Activated CD4-positive, alpha-beta T cell treated with anti-CD3 and anti-CD28 coated beads for 36 hours (primary cell): ENCODE measurements around the gene PUSL1. TPM values are rescaled to one million over a fixed set of nuclear protein-coding genes. Genes with fewer than 3 reads are reported as not detected.

Experiments used
- ATAC-seq: fragments of 200-7000 bp; cut with Tn5 transposase; one replicate; pipeline ENCODE4 v1.10.0; 2021; ENCODE audit warnings: mild to moderate bottlenecking, moderate library complexity
- CTCF ChIA-PET: fragments of 350-600 bp; sonication (Branson Sonifier 250); formaldehyde crosslinking; loops from one replicate; lab custom pipeline; 2021; ENCODE audit warnings: antibody characterized with exemption; lab: Charles Lee
- POLR2A ChIA-PET: fragments of 350-600 bp; sonication (Branson Sonifier 250); formaldehyde crosslinking; loops from one replicate; lab custom pipeline; 2021; ENCODE audit warnings: antibody characterized with exemption, inconsistent platforms; lab: Charles Lee
- DNase-seq: peaks from one replicate; pipeline ENCODE4 v3.0.0-alpha.2; 2020
- H3K27ac Mint-ChIP-seq: one replicate; pipeline ENCODE4 v1.8.0; 2021; ENCODE audit warnings: mixed read lengths
- H3K27me3 Mint-ChIP-seq: one replicate; pipeline ENCODE4 v1.8.0; 2021; ENCODE audit warnings: mixed read lengths
- H3K36me3 Mint-ChIP-seq: one replicate; pipeline ENCODE4 v1.8.0; 2021; ENCODE audit warnings: low read depth, mixed read lengths
- H3K4me1 Mint-ChIP-seq: one replicate; pipeline ENCODE4 v1.8.0; 2021; ENCODE audit warnings: mixed read lengths
- H3K4me3 Mint-ChIP-seq: one replicate; pipeline ENCODE4 v1.8.0; 2021; ENCODE audit warnings: mild to moderate bottlenecking, moderate library complexity, mixed read lengths
- H3K9me3 Mint-ChIP-seq: one replicate; pipeline ENCODE4 v1.8.0; 2021; ENCODE audit warnings: low read depth, mixed read lengths
- intact Hi-C, 2 experiments: fragments of 100-400 bp; cut with DNase I in 1 of 2; cut with micrococcal nuclease in 1 of 2; formaldehyde crosslinking; loops; one replicate each; pipeline versions ENCODE4 v1.14.2 to v1.15.1; 2022 to 2024; cut with DNase I, micrococcal nuclease
- total RNA-seq, 2 experiments: library from RNA; stranded (reverse); gene quantifications; one replicate each; pipeline ENCODE4 v1.2.3, GENCODE V29; 2021

The PUSL1 gene
- total RNA-seq, 2 experiments from 2014 or later: 13.7 to 18.0 TPM

DNA sequence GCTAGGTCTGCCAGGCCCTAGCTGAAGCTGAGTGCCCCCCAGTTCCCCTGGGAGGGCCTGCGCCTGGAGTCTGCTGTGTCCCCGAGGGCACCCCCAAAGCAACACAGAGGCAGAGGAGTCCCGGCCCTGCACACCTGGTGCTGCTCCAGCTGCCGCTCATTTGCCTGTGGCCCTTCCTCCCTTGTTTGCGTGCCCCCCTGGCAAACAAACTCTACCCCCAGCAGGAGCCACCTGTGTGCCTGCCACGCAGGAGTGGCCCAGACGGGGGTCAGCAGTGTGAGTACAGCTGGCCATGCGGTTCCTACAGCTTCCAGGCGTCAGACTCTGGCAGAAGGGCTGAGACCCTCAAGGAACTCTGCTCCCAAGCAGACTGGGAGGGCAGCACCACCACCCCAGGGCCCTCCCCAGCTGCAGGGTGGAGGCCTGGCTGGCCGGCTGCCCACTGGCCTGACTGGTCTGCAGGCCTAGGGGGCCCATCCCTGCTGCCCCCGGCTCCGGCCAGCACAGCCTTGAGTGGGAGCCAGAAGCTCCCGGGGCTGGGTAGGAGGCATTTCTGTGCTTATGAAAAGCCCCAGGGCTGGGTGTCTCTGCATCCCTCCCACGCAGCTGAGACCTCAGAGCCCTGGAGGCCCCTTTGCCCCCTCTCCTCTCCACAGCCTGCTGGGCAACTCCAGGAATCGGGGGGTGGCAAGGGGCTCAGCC, 22.1 kb downstream of the PUSL1 start:
- ATAC-seq (no peak), DNase-seq (no peak)
- CTCF ChIA-PET: no interaction called here
- Mint-ChIP-seq H3K27me3 (no peaks in the 10 kb centered on the region), H3K4me3 (no peak overlapping the region), H3K27ac (no peak overlapping the region), H3K9me3 (no peaks in the 10 kb centered on the region), H3K4me1 (peaks cover 6% of the 10 kb centered on the region), H3K36me3 (no peaks in the 10 kb centered on the region)
- intact Hi-C loops: no loop called here
- POLR2A ChIA-PET: no interaction called here

- intact Hi-C loops: no loop called here
- POLR2A ChIA-PET: interaction anchor here (0.6 kb wide), 1 partner anchor 15 kb away, joined by 3 read pairs; no protein-coding TSS in a partner anchor
- no peaks in the 10 kb centered on the region for H3K36me3 Mint-ChIP-seq
- H3K4me1 Mint-ChIP-seq: peaks cover under 1% of the 10 kb centered on the region
- CTCF ChIA-PET: no interaction called here
- H3K9me3 Mint-ChIP-seq: no peaks in the 10 kb centered on the region
- no peak for DNase-seq
- H3K27me3 Mint-ChIP-seq: no peaks in the 10 kb centered on the region
- no peak within 1 kb of the TSS for H3K27ac Mint-ChIP-seq
- H3K4me3 Mint-ChIP-seq: no peak within 1 kb of the TSS
- ATAC-seq: no peak
These were observed 22.9 kb downstream of the PUSL1 start, which contains the start of gene TAS1R3 for GRCh38 chr1:1331068-1331965. Gene TAS1R3, plus strand, starts transcription at chr1:1331280. Its CDS starts 66 bp downstream, at chr1:1331346.

- no peak for DNase-seq
- ChIA-PET CTCF (no interaction called here), POLR2A (no interaction called here)
- H3K36me3 Mint-ChIP-seq: no peaks in the 10 kb centered on the region
- H3K27me3 Mint-ChIP-seq: no peaks in the 10 kb centered on the region
- H3K27ac Mint-ChIP-seq: no peak overlapping the region
- no peaks in the 10 kb centered on the region for H3K4me1 Mint-ChIP-seq
- intact Hi-C loops: no loop called here
- no peak for ATAC-seq
- H3K9me3 Mint-ChIP-seq: no peaks in the 10 kb centered on the region
- no peak overlapping the region for H3K4me3 Mint-ChIP-seq
These were observed 23.8 kb downstream of the PUSL1 start for GRCh38 chr1:1332031-1332755.

DNA sequence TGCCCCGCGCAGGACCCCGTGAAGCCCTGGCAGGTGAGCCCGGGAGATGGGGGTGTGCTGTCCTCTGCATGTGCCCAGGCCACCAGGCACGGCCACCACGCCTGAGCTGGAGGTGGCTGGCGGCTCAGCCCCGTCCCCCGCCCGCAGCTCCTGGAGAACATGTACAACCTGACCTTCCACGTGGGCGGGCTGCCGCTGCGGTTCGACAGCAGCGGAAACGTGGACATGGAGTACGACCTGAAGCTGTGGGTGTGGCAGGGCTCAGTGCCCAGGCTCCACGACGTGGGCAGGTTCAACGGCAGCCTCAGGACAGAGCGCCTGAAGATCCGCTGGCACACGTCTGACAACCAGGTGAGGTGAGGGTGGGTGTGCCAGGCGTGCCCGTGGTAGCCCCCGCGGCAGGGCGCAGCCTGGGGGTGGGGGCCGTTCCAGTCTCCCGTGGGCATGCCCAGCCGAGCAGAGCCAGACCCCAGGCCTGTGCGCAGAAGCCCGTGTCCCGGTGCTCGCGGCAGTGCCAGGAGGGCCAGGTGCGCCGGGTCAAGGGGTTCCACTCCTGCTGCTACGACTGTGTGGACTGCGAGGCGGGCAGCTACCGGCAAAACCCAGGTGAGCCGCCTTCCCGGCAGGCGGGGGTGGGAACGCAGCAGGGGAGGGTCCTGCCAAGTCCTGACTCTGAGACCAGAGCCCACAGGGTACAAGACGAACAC, 24.5 kb downstream of the PUSL1 start:
- Mint-ChIP-seq H3K4me3 (no peak overlapping the region), H3K36me3 (no peaks in the 10 kb centered on the region), H3K4me1 (no peaks in the 10 kb centered on the region), H3K27me3 (no peaks in the 10 kb centered on the region), H3K9me3 (no peaks in the 10 kb centered on the region), H3K27ac (no peak overlapping the region)
- ATAC-seq (no peak), DNase-seq (no peak)
- intact Hi-C loops: no loop called here
- ChIA-PET POLR2A (no interaction called here), CTCF (no interaction called here)

GRCh38 chr1:1333551-1334241, 25.3 kb downstream of the PUSL1 start:
- intact Hi-C loops: no loop called here
- no peak overlapping the region for H3K27ac Mint-ChIP-seq
- ATAC-seq: no peak
- DNase-seq: no peak
- H3K9me3 Mint-ChIP-seq: no peaks in the 10 kb centered on the region
- no peak overlapping the region for H3K4me3 Mint-ChIP-seq
- H3K36me3 Mint-ChIP-seq: no peaks in the 10 kb centered on the region
- H3K27me3 Mint-ChIP-seq: no peaks in the 10 kb centered on the region
- ChIA-PET CTCF (no interaction called here), POLR2A (no interaction called here)
- no peaks in the 10 kb centered on the region for H3K4me1 Mint-ChIP-seq

- POLR2A ChIA-PET: no interaction called here
- Mint-ChIP-seq H3K4me3 (no peak overlapping the region), H3K9me3 (no peaks in the 10 kb centered on the region), H3K27me3 (no peaks in the 10 kb centered on the region), H3K4me1 (no peaks in the 10 kb centered on the region), H3K27ac (no peak overlapping the region), H3K36me3 (no peaks in the 10 kb centered on the region)
- CTCF ChIA-PET: no interaction called here
- ATAC-seq (no peak), DNase-seq (no peak)
- intact Hi-C loops: no loop called here
These were observed 26.4 kb downstream of the PUSL1 start for GRCh38 chr1:1334835-1335234.

- intact Hi-C loops: no loop called here
- Mint-ChIP-seq H3K36me3 (no peaks in the 10 kb centered on the region), H3K4me1 (no peaks in the 10 kb centered on the region), H3K4me3 (no peak overlapping the region), H3K27ac (no peak overlapping the region), H3K27me3 (no peaks in the 10 kb centered on the region), H3K9me3 (no peaks in the 10 kb centered on the region)
- DNase-seq (no peak), ATAC-seq (no peak)
- CTCF ChIA-PET: interaction anchor here (0.7 kb wide), 1 partner anchor 317 kb away, joined by 5 read pairs; no protein-coding TSS in a partner anchor
- POLR2A ChIA-PET: no interaction called here
These were observed 26.9 kb downstream of the PUSL1 start for GRCh38 chr1:1335283-1335682.

- Mint-ChIP-seq H3K9me3 (no peaks in the 10 kb centered on the region), H3K4me1 (no peaks in the 10 kb centered on the region), H3K4me3 (no peak overlapping the region), H3K27me3 (no peaks in the 10 kb centered on the region), H3K27ac (no peak overlapping the region), H3K36me3 (peaks cover 4% of the 10 kb centered on the region)
- ATAC-seq (no peak), DNase-seq (no peak)
- ChIA-PET POLR2A (no interaction called here), CTCF (interaction anchor here (0.7 kb wide), 1 partner anchor 317 kb away, joined by 5 read pairs; no protein-coding TSS in a partner anchor)
- intact Hi-C loops: no loop called here
These were observed 27.4 kb downstream of the PUSL1 start for GRCh38 chr1:1335792-1336248.

GRCh38 chr1:1336446-1336845, 28.0 kb downstream of the PUSL1 start:
- H3K4me1 Mint-ChIP-seq: no peaks in the 10 kb centered on the region
- ATAC-seq: no peak
- peaks cover 10% of the 10 kb centered on the region for H3K36me3 Mint-ChIP-seq
- no peak for DNase-seq
- ChIA-PET CTCF (no interaction called here), POLR2A (no interaction called here)
- no peak overlapping the region for H3K27ac Mint-ChIP-seq
- no peaks in the 10 kb centered on the region for H3K27me3 Mint-ChIP-seq
- intact Hi-C loops: no loop called here
- no peak overlapping the region for H3K4me3 Mint-ChIP-seq
- H3K9me3 Mint-ChIP-seq: no peaks in the 10 kb centered on the region

DNA sequence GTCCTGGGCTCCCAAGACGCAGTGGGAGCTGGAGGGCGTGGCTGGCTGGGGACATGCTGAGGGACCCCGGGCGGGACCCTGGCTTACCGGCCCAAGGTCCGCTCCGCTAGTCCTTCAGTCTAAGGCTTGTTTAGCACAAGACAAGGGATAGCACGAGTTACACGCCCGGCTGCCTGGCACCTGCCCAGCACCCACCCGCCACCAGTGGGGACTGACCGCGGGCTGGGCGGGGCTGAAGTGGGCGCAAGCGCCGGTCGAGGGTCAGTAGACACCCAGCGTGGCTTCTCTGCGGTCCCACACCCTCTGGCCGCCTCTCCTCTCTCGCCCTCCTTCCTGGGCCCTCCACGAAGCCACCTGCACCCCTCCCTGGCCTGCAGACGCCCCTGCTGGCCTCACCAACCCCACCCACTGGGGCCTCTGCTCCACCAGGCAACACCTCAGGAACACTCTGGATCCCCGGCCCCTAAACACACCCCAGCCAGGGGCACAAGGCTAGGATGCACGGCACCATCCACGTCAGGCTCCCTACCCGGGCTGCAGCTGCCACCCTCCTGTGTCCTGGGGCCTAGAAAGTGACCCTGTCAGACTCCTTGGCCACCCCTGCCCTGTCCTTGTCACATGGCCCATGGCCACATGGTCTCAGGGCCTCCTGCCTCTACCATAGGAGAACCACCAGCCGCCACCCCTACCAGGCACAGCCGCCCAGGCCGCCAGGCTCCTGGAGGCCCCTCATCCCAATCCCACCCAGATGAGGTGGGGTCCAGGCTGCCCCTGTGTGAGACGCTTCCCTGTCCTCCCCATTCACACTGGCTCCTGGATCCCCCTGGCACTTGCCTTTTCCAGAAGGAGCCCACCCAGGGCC, 28.8 kb downstream of the PUSL1 start:
- Mint-ChIP-seq H3K4me1 (no peaks in the 10 kb centered on the region), H3K4me3 (no peak overlapping the region), H3K27ac (no peak overlapping the region), H3K36me3 (peaks cover 11% of the 10 kb centered on the region), H3K27me3 (no peaks in the 10 kb centered on the region), H3K9me3 (no peaks in the 10 kb centered on the region)
- intact Hi-C loops: loop anchor here in 1 of 2 experiments (1.0 kb wide), 1 partner anchor 13 kb away; the partner anchor contains the start of genes CPTP and INTS11
- ChIA-PET CTCF (no interaction called here), POLR2A (no interaction called here)
- ATAC-seq: no peak
- DNase-seq: no peak
